ENCODE results near the gene MEN1. TPM values are rescaled to one million over a fixed set of nuclear protein-coding genes. Genes with fewer than 3 reads are reported as not detected.

Gene MEN1
- total and polyA plus RNA-seq, 7 donors: 7.2 to 21.2 (median 10.8) TPM

- Histone ChIP-seq H3K36me3 (ENCODE audit: insufficient read depth in 1 of 2, low read depth in 1 of 2) (peaks cover 5 to 22% of the 10 kb centered on the region in 2 donors), H3K9me3 (no peaks in the 10 kb centered on the region), H3K4me3 (peak overlapping the region; percentile 35), H3K27me3 (ENCODE audit: insufficient read depth in 3 of 3, low read length in 2 of 3) (no peaks in the 10 kb centered on the region), H3K27ac (peak overlapping the region; percentile 98), H3K4me1 (peaks cover 93% of the 10 kb centered on the region)
- DNase-seq (no peak), ATAC-seq (no peak)
- no peak for TF ChIP-seq CTCF (IDR thresholded peaks at IDR 0.05)
- intact Hi-C loops (cut with DNase I): loop anchor here in 1 of 2 donors (2.0 kb wide), 1 partner anchor 31 kb away; no protein-coding TSS in a partner anchor
- 67 to 74% (median 70%) methylated on average over 27 of the region's 27 CpGs for WGBS, 3 donors
These were observed 43.4 kb upstream of the MEN1 start for GRCh38 chr11:64853709-64854108.

- WGBS, 3 donors: 70 to 77% (median 71%) methylated on average over 24 of the region's 24 CpGs
- no peak for ATAC-seq
- H3K27me3 ChIP-seq (ENCODE audit: insufficient read depth in 3 of 3, low read length in 2 of 3): no peaks in the 10 kb centered on the region
- H3K36me3 ChIP-seq (ENCODE audit: insufficient read depth in 1 of 2, low read depth in 1 of 2): peaks cover 5 to 18% of the 10 kb centered on the region in 2 donors
- H3K4me1 ChIP-seq: peaks cover 93% of the 10 kb centered on the region
- H3K27ac ChIP-seq: peak overlapping the region; percentile 98
- DNase-seq: no peak
- H3K4me3 ChIP-seq: peak overlapping the region; percentile 35
- H3K9me3 ChIP-seq: no peaks in the 10 kb centered on the region
- intact Hi-C loops (cut with DNase I): loop anchor here in 1 of 2 donors (2.0 kb wide), 1 partner anchor 32 kb away; no protein-coding TSS in a partner anchor
- TF ChIP-seq CTCF (IDR thresholded peaks at IDR 0.05): no peak
These were observed 42.6 kb upstream of the MEN1 start for GRCh38 chr11:64852804-64853509.

GRCh38 chr11:64851831-64852351 lies 41.5 kb upstream of the MEN1 start:
- peaks cover 2 to 18% of the 10 kb centered on the region in 2 donors for H3K36me3 ChIP-seq (ENCODE audit: insufficient read depth in 1 of 2, low read depth in 1 of 2)
- WGBS, 3 donors: 74 to 87% (median 76%) methylated on average over 8 of the region's 8 CpGs
- H3K27me3 ChIP-seq (ENCODE audit: insufficient read depth in 3 of 3, low read length in 2 of 3): no peaks in the 10 kb centered on the region
- H3K9me3 ChIP-seq: no peaks in the 10 kb centered on the region
- peaks cover 88% of the 10 kb centered on the region for H3K4me1 ChIP-seq
- ATAC-seq (no peak), DNase-seq (no peak)
- H3K4me3 ChIP-seq: no peak overlapping the region
- peak overlapping the region; percentile 98 for H3K27ac ChIP-seq
- TF ChIP-seq CTCF (IDR thresholded peaks at IDR 0.05): no peak
- intact Hi-C loops (cut with DNase I): loop anchor here in 1 of 2 donors (2.0 kb wide), 1 partner anchor 33 kb away; no protein-coding TSS in a partner anchor

GRCh38 chr11:64850979-64851567 lies 40.7 kb upstream of the MEN1 start:
- DNase-seq (no peak), ATAC-seq (no peak)
- H3K4me1 ChIP-seq: peaks cover 80% of the 10 kb centered on the region
- 60 to 65% (median 63%) methylated on average over 13 of the region's 13 CpGs for WGBS, 3 donors
- H3K27ac ChIP-seq: peak overlapping the region; percentile 98
- no peaks in the 10 kb centered on the region for H3K9me3 ChIP-seq
- no peak overlapping the region for H3K4me3 ChIP-seq
- H3K36me3 ChIP-seq (ENCODE audit: insufficient read depth in 1 of 2, low read depth in 1 of 2): peaks cover 2 to 18% of the 10 kb centered on the region in 2 donors
- H3K27me3 ChIP-seq (ENCODE audit: insufficient read depth in 3 of 3, low read length in 2 of 3): no peaks in the 10 kb centered on the region
- intact Hi-C loops (cut with DNase I): no loop called here
- TF ChIP-seq CTCF (IDR thresholded peaks at IDR 0.05): no peak
